Mucosa of descending colon (tissue), 3 donors: Measurements from ENCODE around the gene AP2A2. TPM values are rescaled to one million over a fixed set of nuclear protein-coding genes. Genes with fewer than 3 reads are reported as not detected.

Experiments
- ATAC-seq: fragments of 200-7000 bp; cut with Tn5 transposase; one replicate; pipeline ENCODE4 v1.9.1; 2020; ENCODE audit warnings: mild to moderate bottlenecking, moderate library complexity
- DNase-seq, 3 donors: peaks; one replicate each; pipeline ENCODE4 v3.0.0-alpha.2; 2020
- H3K36me3 ChIP-seq: fragments of 200-600 bp; one replicate; pipeline ENCODE4 v1.8.0; 2021; ENCODE audit warnings: low read depth, mild to moderate bottlenecking
- H3K4me1 ChIP-seq: fragments of 200-600 bp; one replicate; pipeline ENCODE4 v1.8.0; 2021; ENCODE audit warnings: low read depth, mild to moderate bottlenecking
- H3K4me3 ChIP-seq: fragments of 200-600 bp; one replicate; pipeline ENCODE4 v1.8.0; 2021; ENCODE audit warnings: mild to moderate bottlenecking
- H3K9me3 ChIP-seq: fragments of 200-600 bp; one replicate; pipeline ENCODE4 v1.8.0; 2021; ENCODE audit warnings: mild to moderate bottlenecking
- CTCF ChIP-seq: fragments of 200-600 bp; IDR thresholded peaks from one replicate; pipeline ENCODE4 v1.8.0; 2022; ENCODE audit warnings: antibody characterized with exemption, mild to moderate bottlenecking
- intact Hi-C, 2 donors: fragments of 100-400 bp; cut with DNase I in 1 of 2; cut with micrococcal nuclease in 1 of 2; formaldehyde crosslinking; loops; one replicate each; pipeline versions ENCODE4 v1.11.0 to v1.11.1; 2022; cut with DNase I, micrococcal nuclease
- long read RNA-seq, 2 donors: library from polyadenylated mRNA; unstranded; transcript quantifications; one replicate each; pipeline ENCODE4 v2.0.0, GENCODE V29; 2019 to 2021
- total RNA-seq, 3 donors: library from RNA; stranded (reverse); fragmentation: NEBNext Ultra II Directional in 2 of 3; extraction: Animal tissue kit (Norgen Biotek cat#: 25700) in 2 of 3; gene quantifications; one replicate each; pipeline versions ENCODE4 v1.2.1 to v1.2.4, GENCODE V29; 2021 to 2023
- donor health status: DM: no; HTN: no; CAD: no; lungs with moderate emphysema.
- donor health status: DM: no; HTN: no; CAD: no.
- donor health status: DM: no; HTN: yes; CAD: no.

AP2A2 gene
- total RNA-seq: 100 to 1,000 TPM in 1 of 3 donors, 10 to 100 TPM in 2; 68.8 to 105 (median 99.5) TPM
- long read RNA-seq, donor 1, full-length matches to known transcripts: 19 of 44 reads
- long read RNA-seq, donor 1, partial matches to known transcripts: 14 of 44 reads
- long read RNA-seq, donor 1, other reads (novel, unspliced or antisense): 11 of 44 reads
- long read RNA-seq, donor 2, partial matches to known transcripts: 0 of 3 reads
- long read RNA-seq, donor 2, other reads (novel, unspliced or antisense): 3 of 3 reads

GRCh38 chr11:925496-926301 is at the start of gene AP2A2:
Gene AP2A2 (plus strand): TSS chr11:925870. CDS start chr11:926022, 152 bp downstream.
- peaks cover 41% of the 10 kb centered on the region for H3K4me1 ChIP-seq
- peak; percentile 94 for ATAC-seq
- peak; percentile 92 to 93 (median 93) for DNase-seq
- intact Hi-C loops: no loop called here
- H3K36me3 ChIP-seq: no peaks in the 10 kb centered on the region
- H3K9me3 ChIP-seq: no peaks in the 10 kb centered on the region
- peak within 1 kb of the TSS; percentile 68 for H3K4me3 ChIP-seq
- peak; percentile 83 for TF ChIP-seq CTCF

GRCh38 chr11:876545-876944 is 49.1 kb upstream of the AP2A2 start:
- Histone ChIP-seq H3K9me3 (no peaks in the 10 kb centered on the region), H3K4me1 (no peaks in the 10 kb centered on the region), H3K4me3 (no peak overlapping the region), H3K36me3 (no peaks in the 10 kb centered on the region)
- intact Hi-C loops: no loop called here
- no peak for TF ChIP-seq CTCF
- ATAC-seq: no peak
- DNase-seq: no peak

DNA sequence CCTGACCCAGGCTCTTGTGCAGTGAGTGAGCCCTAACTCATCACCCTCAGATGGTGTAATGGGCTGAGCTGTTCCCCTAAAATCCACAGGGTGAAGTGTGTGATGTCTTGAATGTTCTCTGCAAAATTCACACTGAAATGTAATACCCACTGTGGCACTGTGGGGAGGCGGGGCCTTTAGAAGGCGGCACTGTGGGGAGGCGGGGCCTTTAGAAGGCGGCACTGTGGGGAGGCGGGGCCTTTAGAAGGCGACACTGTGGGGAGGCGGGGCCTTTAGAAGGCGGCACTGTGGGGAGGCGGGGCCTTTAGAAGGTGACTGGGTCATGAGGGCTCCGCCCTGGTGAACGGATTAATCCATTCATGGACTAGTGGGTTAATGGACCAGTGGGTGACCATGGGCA is 48.1 kb upstream of the AP2A2 start:
- H3K9me3 ChIP-seq: no peaks in the 10 kb centered on the region
- H3K4me3 ChIP-seq: no peak overlapping the region
- H3K4me1 ChIP-seq: no peaks in the 10 kb centered on the region
- TF ChIP-seq CTCF: no peak
- intact Hi-C loops: no loop called here
- no peaks in the 10 kb centered on the region for H3K36me3 ChIP-seq
- no peak for DNase-seq
- ATAC-seq: no peak

DNA sequence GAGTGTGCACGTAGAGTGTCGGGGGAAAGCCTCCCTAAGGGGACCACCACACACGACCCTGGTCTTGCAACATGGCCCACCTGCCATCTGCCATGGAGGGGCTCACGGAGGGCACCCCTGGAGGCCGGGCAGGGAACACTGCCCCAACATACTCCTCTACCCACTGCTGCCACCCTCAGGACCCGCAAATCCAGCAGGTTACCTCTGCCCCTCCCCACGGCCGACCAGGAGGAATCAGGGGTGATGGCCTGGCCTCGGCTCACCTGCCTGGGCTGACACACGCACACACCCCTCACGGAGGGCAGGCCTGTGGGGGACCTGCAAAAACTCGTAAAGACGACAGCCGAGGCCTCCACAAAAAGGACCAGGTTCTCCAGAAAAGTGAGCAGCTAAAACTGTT is 45.2 kb upstream of the AP2A2 start:
- Histone ChIP-seq H3K36me3 (no peaks in the 10 kb centered on the region), H3K9me3 (no peaks in the 10 kb centered on the region), H3K4me3 (no peak overlapping the region), H3K4me1 (no peaks in the 10 kb centered on the region)
- no peak for DNase-seq
- ATAC-seq: no peak
- intact Hi-C loops: no loop called here
- TF ChIP-seq CTCF: no peak

DNA sequence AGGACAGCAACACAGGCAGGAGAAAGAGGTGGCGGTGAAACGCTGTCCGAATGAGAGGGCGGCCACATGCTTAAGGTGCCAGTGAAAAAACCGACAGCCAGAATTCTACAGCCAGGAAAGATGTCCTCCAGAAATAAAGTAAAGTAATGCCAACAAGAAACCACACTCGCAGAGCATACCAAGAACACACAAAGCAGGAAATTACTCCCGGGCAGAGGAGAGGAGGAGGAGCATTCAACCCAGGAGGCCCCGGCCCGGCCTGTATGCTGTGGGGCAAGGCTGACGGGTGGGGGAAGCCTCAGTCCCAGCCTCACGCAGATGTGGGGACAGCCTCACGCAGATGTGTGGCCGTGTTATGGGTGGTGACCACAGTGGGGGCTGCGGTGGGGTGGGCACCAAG is 43.1 kb upstream of the AP2A2 start:
- no peaks in the 10 kb centered on the region for H3K9me3 ChIP-seq
- H3K4me1 ChIP-seq: no peaks in the 10 kb centered on the region
- intact Hi-C loops: no loop called here
- DNase-seq (no peak), ATAC-seq (no peak)
- H3K36me3 ChIP-seq: no peaks in the 10 kb centered on the region
- no peak for TF ChIP-seq CTCF
- no peak overlapping the region for H3K4me3 ChIP-seq
